OCI-LY7 (cell line): Measurements from ENCODE around the gene TES. TPM values are rescaled to one million over a fixed set of nuclear protein-coding genes. Genes with fewer than 3 reads are reported as not detected.

Experiments used
- BruUV-seq: library from RNA; stranded (reverse); fragments of 400-500 nt; replicated peaks from 2 replicates; lab custom pipeline; 2021; lab: Mats Ljungman, UMichigan
- CTCF ChIA-PET: fragments of 300-600 bp; sonication (Branson Sonifier 250); formaldehyde crosslinking; loops from one replicate; lab custom pipeline; 2022; ENCODE audit warnings: antibody characterized with exemption; ENCODE audit not compliant: unreplicated experiment; lab: Charles Lee
- POLR2A ChIA-PET: fragments of 300-600 bp; sonication (Branson Sonifier 250); formaldehyde crosslinking; loops from one replicate; lab custom pipeline; 2022; ENCODE audit warnings: antibody characterized with exemption; lab: Charles Lee
- DNase-seq: peaks from one replicate; pipeline ENCODE4 v3.0.0-alpha.2; 2015; ENCODE audit warnings: low spot score
- H2AFZ ChIP-seq: fragments of 200-600 bp; sonication (generic), shearing (Covaris generic); 2 replicates; pipeline ENCODE4 v1.6.1; 2014; ENCODE audit warnings: mild to moderate bottlenecking, antibody characterized with exemption, low read length, moderate library complexity
- H3K27ac ChIP-seq: fragments of 200-600 bp; sonication (generic); 2 replicates; pipeline ENCODE4 v1.5.1; 2014; ENCODE audit warnings: mixed run types, low read depth, mild to moderate bottlenecking, moderate library complexity, low read length, inconsistent platforms; ENCODE audit not compliant: poor library complexity, severe bottlenecking
- H3K36me3 ChIP-seq: fragments of 200-600 bp; sonication (generic); 2 replicates; pipeline ENCODE4 v1.6.1; 2014; ENCODE audit warnings: mild to moderate bottlenecking, antibody characterized with exemption, low read length, moderate library complexity, mixed read lengths; ENCODE audit not compliant: insufficient read depth
- H3K4me1 ChIP-seq: fragments of 200-600 bp; sonication (generic); 2 replicates; pipeline ENCODE4 v1.5.1; 2014; ENCODE audit warnings: mild to moderate bottlenecking, low read length; ENCODE audit not compliant: insufficient read depth, poor library complexity, severe bottlenecking
- H3K4me2 ChIP-seq: fragments of 200-600 bp; sonication (generic); 2 replicates; pipeline ENCODE4 v1.6.1; 2014; ENCODE audit warnings: mild to moderate bottlenecking, low read length
- H3K4me3 ChIP-seq: fragments of 200-600 bp; sonication (generic); 2 replicates; pipeline ENCODE4 v1.5.1; 2014; ENCODE audit warnings: mild to moderate bottlenecking, low read depth, low read length; ENCODE audit not compliant: poor library complexity, severe bottlenecking
- H3K79me2 ChIP-seq: fragments of 200-600 bp; sonication (generic); 2 replicates; pipeline ENCODE4 v1.6.1; 2016; ENCODE audit warnings: low read depth, mild to moderate bottlenecking, low read length, moderate library complexity, mixed read lengths; ENCODE audit not compliant: insufficient read depth
- H3K9me2 ChIP-seq: fragments of 200-600 bp; sonication (generic); 2 replicates; pipeline ENCODE4 v1.6.1; 2016; ENCODE audit warnings: mild to moderate bottlenecking, low read length, mixed read lengths; ENCODE audit not compliant: insufficient read depth
- H3K9me3 ChIP-seq: fragments of 200-600 bp; sonication (generic); 2 replicates; pipeline ENCODE4 v1.6.1; 2014; ENCODE audit warnings: mild to moderate bottlenecking, mixed run types, low read length, mixed read lengths
- H4K20me1 ChIP-seq: fragments of 200-600 bp; sonication (generic); 2 replicates; pipeline ENCODE4 v1.6.1; 2014; ENCODE audit warnings: mild to moderate bottlenecking, antibody characterized with exemption, low read length, moderate library complexity, mixed read lengths; ENCODE audit not compliant: insufficient read depth
- EZH2phosphoT487 ChIP-seq: fragments of 200-600 bp; sonication (generic); IDR thresholded peaks from 2 replicates; pipeline ENCODE4 v1.6.1; 2018; ENCODE audit warnings: low read depth, borderline replicate concordance, mild to moderate bottlenecking, mixed run types, antibody characterized with exemption, low read length, moderate library complexity, mixed read lengths
- intact Hi-C: fragments of 100-400 bp; cut with micrococcal nuclease; formaldehyde crosslinking; loops from one replicate; pipeline ENCODE4 v1.10.0; 2022; ENCODE audit not compliant: unreplicated experiment
- total RNA-seq, 2 experiments: library from RNA; depleted of rRNA in 1 of 2; stranded (reverse); fragments of >200 nt in 1 of 2; shearing (Covaris generic) in 1 of 2; gene quantifications; 2 replicates each; pipeline ENCODE4 v1.2.3, GENCODE V29; 2014 to 2022
- TF ChIP-seq, protein P1 (sequence below): fragments of 200-600 bp; sonication (generic); conservative IDR thresholded peaks from 2 replicates; pipeline ENCODE4 v1.5.1; 2014; ENCODE audit warnings: mild to moderate bottlenecking, antibody characterized with exemption, low read length, moderate library complexity, mixed read lengths

TES gene
- total RNA-seq, 2 experiments from 2014 or later: not detected

DNA sequence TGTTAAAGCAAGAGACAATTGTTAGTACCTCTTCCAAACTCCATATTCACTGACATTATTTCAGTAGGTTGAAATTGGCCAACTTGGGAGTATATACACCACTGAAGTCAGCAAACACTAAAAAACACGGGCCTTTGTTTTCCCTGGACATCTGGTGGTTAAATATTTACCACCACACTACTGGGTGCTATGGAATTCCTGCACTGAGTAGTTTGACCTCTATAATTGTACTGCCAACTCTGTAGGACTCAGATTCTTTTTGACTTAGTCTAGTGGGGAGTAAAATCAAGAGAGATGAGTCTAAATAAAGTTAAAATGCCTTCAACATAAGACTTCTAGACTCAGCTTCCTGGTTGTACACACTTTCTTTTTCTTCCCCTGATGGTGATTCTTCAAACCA is 41.3 kb upstream of the TES start:
- CTCF ChIA-PET: no interaction called here
- Histone ChIP-seq H3K4me1 (no peaks in the 10 kb centered on the region), H3K27ac (no peak overlapping the region), H3K36me3 (no peaks in the 10 kb centered on the region), H3K9me3 (no peaks in the 10 kb centered on the region), H3K9me2 (no peaks in the 10 kb centered on the region), H3K4me2 (no peak overlapping the region), H2AFZ (no peak overlapping the region), H4K20me1 (no peaks in the 10 kb centered on the region), H3K4me3 (no peak overlapping the region), H3K79me2 (no peaks in the 10 kb centered on the region)
- no TSS peak for BruUV-seq
- POLR2A ChIA-PET: no interaction called here
- intact Hi-C loops: no loop called here
- no peak for TF ChIP-seq EZH2phosphoT487
- TF ChIP-seq, protein P1, sequence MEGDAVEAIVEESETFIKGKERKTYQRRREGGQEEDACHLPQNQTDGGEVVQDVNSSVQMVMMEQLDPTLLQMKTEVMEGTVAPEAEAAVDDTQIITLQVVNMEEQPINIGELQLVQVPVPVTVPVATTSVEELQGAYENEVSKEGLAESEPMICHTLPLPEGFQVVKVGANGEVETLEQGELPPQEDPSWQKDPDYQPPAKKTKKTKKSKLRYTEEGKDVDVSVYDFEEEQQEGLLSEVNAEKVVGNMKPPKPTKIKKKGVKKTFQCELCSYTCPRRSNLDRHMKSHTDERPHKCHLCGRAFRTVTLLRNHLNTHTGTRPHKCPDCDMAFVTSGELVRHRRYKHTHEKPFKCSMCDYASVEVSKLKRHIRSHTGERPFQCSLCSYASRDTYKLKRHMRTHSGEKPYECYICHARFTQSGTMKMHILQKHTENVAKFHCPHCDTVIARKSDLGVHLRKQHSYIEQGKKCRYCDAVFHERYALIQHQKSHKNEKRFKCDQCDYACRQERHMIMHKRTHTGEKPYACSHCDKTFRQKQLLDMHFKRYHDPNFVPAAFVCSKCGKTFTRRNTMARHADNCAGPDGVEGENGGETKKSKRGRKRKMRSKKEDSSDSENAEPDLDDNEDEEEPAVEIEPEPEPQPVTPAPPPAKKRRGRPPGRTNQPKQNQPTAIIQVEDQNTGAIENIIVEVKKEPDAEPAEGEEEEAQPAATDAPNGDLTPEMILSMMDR: no peak
- no peak for DNase-seq

DNA sequence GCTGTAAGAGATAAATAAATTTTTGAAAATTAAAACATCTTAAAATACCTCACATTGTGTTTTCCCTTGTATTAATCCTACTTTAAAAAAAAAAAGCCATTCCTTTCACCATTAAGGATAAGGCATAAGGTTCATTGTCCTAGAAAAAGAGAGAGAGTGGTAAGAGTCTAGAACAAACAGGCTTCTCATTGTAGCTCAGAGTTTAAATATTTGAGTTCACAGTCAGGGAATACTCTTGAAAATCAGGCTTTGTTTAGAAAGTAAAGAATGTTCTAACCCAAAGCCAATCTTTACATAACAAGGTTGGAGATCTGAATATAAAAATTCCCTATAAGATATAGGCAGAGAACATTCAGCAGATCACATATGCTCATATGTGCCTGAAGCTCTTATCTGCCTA is 40.2 kb upstream of the TES start:
- POLR2A ChIA-PET: interaction anchor here (0.5 to 0.8 kb wide), 3 partner anchors 58 to 1080 kb away, joined by 3 to 10 read pairs (median 3); no protein-coding TSS in a partner anchor
- no peaks in the 10 kb centered on the region for H3K9me3 ChIP-seq
- H3K4me3 ChIP-seq: no peak overlapping the region
- TF ChIP-seq, protein P1: no peak
- no peak for TF ChIP-seq EZH2phosphoT487
- H3K4me1 ChIP-seq: no peaks in the 10 kb centered on the region
- no peak overlapping the region for H3K4me2 ChIP-seq
- H2AFZ ChIP-seq: no peak overlapping the region
- no peaks in the 10 kb centered on the region for H3K79me2 ChIP-seq
- CTCF ChIA-PET: no interaction called here
- H3K36me3 ChIP-seq: no peaks in the 10 kb centered on the region
- no peaks in the 10 kb centered on the region for H4K20me1 ChIP-seq
- BruUV-seq: no TSS peak
- no peaks in the 10 kb centered on the region for H3K9me2 ChIP-seq
- no peak overlapping the region for H3K27ac ChIP-seq
- intact Hi-C loops: loop anchor here (5.0 kb wide), 1 partner anchor 417 kb away; no protein-coding TSS in a partner anchor
- no peak for DNase-seq

DNA sequence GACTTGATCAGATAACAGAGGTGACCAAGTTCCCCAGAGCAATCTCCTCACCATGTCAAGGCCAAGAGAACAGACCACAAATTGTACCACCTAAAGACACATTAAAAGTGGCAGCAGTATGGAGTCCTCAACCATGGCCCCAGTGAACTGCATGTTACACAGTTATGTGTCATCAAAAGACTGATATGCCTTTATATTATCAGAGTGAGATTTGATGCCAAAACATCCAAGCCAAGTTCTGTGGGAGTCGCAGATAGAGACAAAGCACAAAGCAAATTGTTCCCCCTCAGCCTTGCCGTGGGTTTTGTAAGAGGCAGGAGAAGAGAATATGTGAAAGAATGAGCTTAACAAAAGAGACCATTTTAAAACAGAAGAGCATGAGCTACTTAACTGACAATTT is 39.2 kb upstream of the TES start:
- H3K9me2 ChIP-seq: no peaks in the 10 kb centered on the region
- no peaks in the 10 kb centered on the region for H3K79me2 ChIP-seq
- no peaks in the 10 kb centered on the region for H3K36me3 ChIP-seq
- H3K27ac ChIP-seq: no peak overlapping the region
- no peak overlapping the region for H3K4me3 ChIP-seq
- TF ChIP-seq, protein P1: no peak
- TF ChIP-seq EZH2phosphoT487: no peak
- no peak for DNase-seq
- H3K4me1 ChIP-seq: no peaks in the 10 kb centered on the region
- ChIA-PET POLR2A (no interaction called here), CTCF (no interaction called here)
- no peaks in the 10 kb centered on the region for H3K9me3 ChIP-seq
- BruUV-seq: no TSS peak
- intact Hi-C loops: loop anchor here (5.0 kb wide), 1 partner anchor 416 kb away; no protein-coding TSS in a partner anchor
- no peaks in the 10 kb centered on the region for H4K20me1 ChIP-seq
- no peak overlapping the region for H3K4me2 ChIP-seq
- H2AFZ ChIP-seq: no peak overlapping the region
